ENCODE data around the gene MGARP.

Gene MGARP

GRCh38 chr4:139301821-139302611 is 22.0 kb upstream of the MGARP start, which contains the start of gene NDUFC1:
NDUFC1 (minus strand) TSS chr4:139302477; CDS start chr4:139295798, 6,679 bp downstream.
- H3K4me3 Mint-ChIP-seq, result peak within 1 kb of the TSS; percentile 95
- H3K27ac Mint-ChIP-seq, result peak within 1 kb of the TSS; percentile 99
- peaks cover 20% of the 10 kb centered on the region for H3K36me3 Mint-ChIP-seq
- peaks cover 38% of the 10 kb centered on the region for H3K4me1 Mint-ChIP-seq
- peak; percentile 73 for ATAC-seq
- H3K9me3 Mint-ChIP-seq, result no peaks in the 10 kb centered on the region
- H3K27me3 Mint-ChIP-seq, result no peaks in the 10 kb centered on the region

GRCh38 chr4:139301113-139301820 is 21.2 kb upstream of the MGARP start, which contains the start of gene NAA15:
NAA15 (plus strand) TSS chr4:139301505; CDS start chr4:139301778, 273 bp downstream.
- H3K4me3 Mint-ChIP-seq, result peak within 1 kb of the TSS; percentile 95
- no peaks in the 10 kb centered on the region for H3K27me3 Mint-ChIP-seq
- H3K27ac Mint-ChIP-seq, result peak within 1 kb of the TSS; percentile 99
- peaks cover 30% of the 10 kb centered on the region for H3K4me1 Mint-ChIP-seq
- peaks cover 12% of the 10 kb centered on the region for H3K36me3 Mint-ChIP-seq
- ATAC-seq, result peak; percentile 98
- no peaks in the 10 kb centered on the region for H3K9me3 Mint-ChIP-seq

GRCh38 chr4:139300431-139301112 is 20.5 kb upstream of the MGARP start:
- H3K9me3 Mint-ChIP-seq, result no peaks in the 10 kb centered on the region
- H3K4me3 Mint-ChIP-seq, result peak overlapping the region; percentile 95
- H3K27ac Mint-ChIP-seq, result peak overlapping the region; percentile 99
- H3K27me3 Mint-ChIP-seq, result no peaks in the 10 kb centered on the region
- H3K36me3 Mint-ChIP-seq, result peaks cover 9% of the 10 kb centered on the region
- peak; percentile 4 for ATAC-seq
- H3K4me1 Mint-ChIP-seq, result peaks cover 34% of the 10 kb centered on the region

- H3K36me3 Mint-ChIP-seq, result no peaks in the 10 kb centered on the region
- no peaks in the 10 kb centered on the region for H3K27me3 Mint-ChIP-seq
- H3K4me1 Mint-ChIP-seq, result peaks cover 29% of the 10 kb centered on the region
- H3K9me3 Mint-ChIP-seq, result no peaks in the 10 kb centered on the region
- H3K4me3 Mint-ChIP-seq, result no peak overlapping the region
- no peak for ATAC-seq
- H3K27ac Mint-ChIP-seq, result peak overlapping the region; percentile 99
Measured at GRCh38 chr4:139299536-139299935, 19.5 kb upstream of the MGARP start.

GRCh38 chr4:139297001-139297410 is 17.0 kb upstream of the MGARP start:
- H3K4me1 Mint-ChIP-seq, result peaks cover 19% of the 10 kb centered on the region
- no peak overlapping the region for H3K4me3 Mint-ChIP-seq
- H3K9me3 Mint-ChIP-seq, result no peaks in the 10 kb centered on the region
- no peak overlapping the region for H3K27ac Mint-ChIP-seq
- no peaks in the 10 kb centered on the region for H3K27me3 Mint-ChIP-seq
- no peaks in the 10 kb centered on the region for H3K36me3 Mint-ChIP-seq
- ATAC-seq, result no peak

- Mint-ChIP-seq H3K4me3 (peak overlapping the region; percentile 94), H3K4me1 (peaks cover 19% of the 10 kb centered on the region), H3K27ac (peak overlapping the region; percentile 99), H3K27me3 (no peaks in the 10 kb centered on the region), H3K9me3 (no peaks in the 10 kb centered on the region), H3K36me3 (no peaks in the 10 kb centered on the region)
- ATAC-seq, result no peak
Measured at GRCh38 chr4:139295942-139296299, 15.9 kb upstream of the MGARP start.

- no peaks in the 10 kb centered on the region for H3K27me3 Mint-ChIP-seq
Measured at GRCh38 chr4:139295206-139295941, 15.3 kb upstream of the MGARP start.

GRCh38 chr4:139286186-139286698 is 6.2 kb upstream of the MGARP start:
- ATAC-seq, result no peak
- Mint-ChIP-seq H3K36me3 (peaks cover 32% of the 10 kb centered on the region), H3K4me3 (no peak overlapping the region), H3K4me1 (no peaks in the 10 kb centered on the region), H3K9me3 (peaks cover 5% of the 10 kb centered on the region), H3K27me3 (peaks cover 2% of the 10 kb centered on the region), H3K27ac (no peak overlapping the region)

More at GRCh38 chr4:139295206-139295941, 15.3 kb upstream of the MGARP start:
- Mint-ChIP-seq H3K4me3 (peak overlapping the region; percentile 94), H3K27ac (peak overlapping the region; percentile 99), H3K9me3 (no peaks in the 10 kb centered on the region), H3K4me1 (peaks cover 16% of the 10 kb centered on the region), H3K36me3 (peaks cover under 1% of the 10 kb centered on the region)
- ATAC-seq, result peak; percentile 99

GRCh38 chr4:139282721-139283075 is 2.7 kb upstream of the MGARP start:
- Mint-ChIP-seq H3K4me1 (peaks cover 20% of the 10 kb centered on the region), H3K27ac (no peak overlapping the region), H3K9me3 (peaks cover 5% of the 10 kb centered on the region), H3K4me3 (no peak overlapping the region), H3K27me3 (peaks cover 30% of the 10 kb centered on the region), H3K36me3 (peaks cover 13% of the 10 kb centered on the region)
- no peak for ATAC-seq

GRCh38 chr4:139282065-139282720 is 2.2 kb upstream of the MGARP start:
- Mint-ChIP-seq H3K27me3 (peaks cover 30% of the 10 kb centered on the region), H3K4me3 (no peak overlapping the region), H3K4me1 (peaks cover 20% of the 10 kb centered on the region), H3K36me3 (peaks cover 13% of the 10 kb centered on the region), H3K27ac (no peak overlapping the region), H3K9me3 (peaks cover 5% of the 10 kb centered on the region)
- ATAC-seq, result no peak

- Mint-ChIP-seq H3K27me3 (peaks cover 41% of the 10 kb centered on the region), H3K4me3 (peak overlapping the region; percentile 78), H3K4me1 (peaks cover 20% of the 10 kb centered on the region), H3K9me3 (no peaks in the 10 kb centered on the region), H3K36me3 (no peaks in the 10 kb centered on the region), H3K27ac (no peak overlapping the region)
- ATAC-seq, result no peak
Measured at GRCh38 chr4:139278912-139279759, 889 bp downstream of the MGARP start.

- Mint-ChIP-seq H3K27ac (no peak overlapping the region), H3K4me3 (peak overlapping the region; percentile 78), H3K4me1 (peaks cover 20% of the 10 kb centered on the region), H3K27me3 (peaks cover 47% of the 10 kb centered on the region), H3K36me3 (no peaks in the 10 kb centered on the region), H3K9me3 (no peaks in the 10 kb centered on the region)
- no peak for ATAC-seq
Measured at GRCh38 chr4:139278485-139278884, 1.5 kb downstream of the MGARP start.

- H3K9me3 Mint-ChIP-seq, result no peaks in the 10 kb centered on the region
- H3K4me1 Mint-ChIP-seq, result peaks cover 18% of the 10 kb centered on the region
- no peak overlapping the region for H3K27ac Mint-ChIP-seq
- H3K27me3 Mint-ChIP-seq, result peaks cover 37% of the 10 kb centered on the region
- ATAC-seq, result no peak
- H3K4me3 Mint-ChIP-seq, result no peak overlapping the region
- no peaks in the 10 kb centered on the region for H3K36me3 Mint-ChIP-seq
Measured at GRCh38 chr4:139275281-139275735, 4.7 kb downstream of the MGARP start.

All from stimulated activated memory B cell treated with anti-CD40 and anti-IgM and Interleukin-4, amounts not matched to agents 10 μg/mL and 1 μg/mL and 100 μg/mL, for 72 hours (primary cell).